GM12892 (cell line): Measurements from ENCODE around the gene TMEM119.

ENCODE experiments used
- DNase-seq: peaks from one replicate; pipeline ENCODE4 v3.0.0; 2011; ENCODE audit not compliant: insufficient read length
- FAIRE-seq: peaks from 2 replicates; lab custom pipeline; 2011; peaks lifted over from hg19 to GRCh38; lab: Jason Lieb, UNC
- POLR2A ChIP-seq: IDR thresholded peaks from 2 replicates; pipeline ENCODE4 v1.6.1; 2011; ENCODE audit warnings: low read depth, low read length, control low read depth
- POLR2AphosphoS5 ChIP-seq: IDR thresholded peaks from 2 replicates; pipeline ENCODE4 v1.6.1; 2011; ENCODE audit warnings: low read depth, low read length, control low read depth
- TAF1 ChIP-seq: IDR thresholded peaks from 2 replicates; pipeline ENCODE4 v1.6.1; 2011; ENCODE audit warnings: low read depth, mild to moderate bottlenecking, control low read depth, low read length, borderline replicate concordance

Gene TMEM119

DNA sequence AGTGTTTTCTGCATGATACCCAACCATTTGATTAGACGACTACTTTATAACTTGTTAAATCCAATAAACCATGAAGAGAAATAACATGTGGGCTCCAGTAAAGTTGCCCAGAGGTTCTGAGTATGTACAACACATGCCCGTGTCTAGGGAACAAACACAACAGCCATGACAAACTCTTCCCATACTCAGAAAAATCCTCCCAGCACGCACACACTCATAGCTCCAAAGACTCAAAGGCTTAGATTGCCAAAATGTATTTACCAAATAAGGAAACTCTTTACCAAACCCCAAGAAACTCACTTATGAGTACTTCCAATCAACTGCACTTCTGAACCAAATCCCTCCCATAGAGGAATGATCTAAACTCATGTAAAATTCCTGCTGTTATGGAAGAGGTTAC lies 54.2 kb downstream of the TMEM119 start:
- no peak for FAIRE-seq
- TF ChIP-seq TAF1 (no peak), POLR2AphosphoS5 (no peak), POLR2A (no peak)
- DNase-seq: no peak

DNA sequence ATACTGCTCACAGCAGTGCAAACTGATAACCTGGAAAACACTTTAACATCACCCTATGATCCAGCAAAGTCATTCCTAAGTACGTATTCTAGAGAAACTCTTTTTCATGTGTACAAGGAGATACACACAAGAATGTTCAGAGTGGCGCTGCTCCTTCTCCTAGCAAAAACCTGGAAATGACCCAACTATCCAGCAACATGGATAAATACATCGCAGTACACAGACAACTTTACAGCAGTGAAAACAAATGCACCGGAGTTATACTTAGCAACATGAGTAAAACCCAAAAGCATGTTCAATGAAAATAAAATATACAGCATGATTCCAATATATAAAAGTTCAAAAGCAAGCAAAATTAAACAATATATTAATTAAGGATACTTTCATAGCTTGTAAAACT lies 55.6 kb downstream of the TMEM119 start:
- DNase-seq (no peak), FAIRE-seq (no peak)
- TF ChIP-seq POLR2A: no peak
- no peak for TF ChIP-seq TAF1
- TF ChIP-seq POLR2AphosphoS5: no peak
